NCI-H2029 (cell line): ENCODE data around the gene ZBTB7C.
A peak's percentile ranks its signal among the peaks of the same experiment; 100 is the strongest.

Experiments
- DNase-seq: peaks from one replicate; lab custom pipeline; 2025; lab: John Stamatoyannopoulos, UW

Gene ZBTB7C

DNA sequence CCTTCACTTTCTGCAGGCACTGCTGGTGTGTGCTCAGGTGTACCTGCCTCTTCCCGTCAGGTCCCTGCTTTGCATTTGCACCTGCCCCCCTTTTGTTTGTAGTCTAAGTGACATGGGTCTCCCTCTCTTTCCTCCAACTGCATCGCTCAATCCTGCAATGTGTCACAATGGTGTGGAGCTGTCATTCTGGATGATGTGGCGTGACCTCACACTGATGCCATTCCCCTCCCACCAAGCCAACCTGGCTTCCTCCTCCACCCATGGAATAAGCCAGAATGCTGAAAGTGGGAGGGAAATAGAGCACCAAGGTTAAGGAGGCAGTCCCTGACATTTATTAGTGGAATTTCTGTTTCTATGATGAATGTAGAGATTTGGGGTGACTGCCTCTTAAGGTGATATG lies 156.7 kb downstream of the ZBTB7C start:
- no peak for DNase-seq

DNA sequence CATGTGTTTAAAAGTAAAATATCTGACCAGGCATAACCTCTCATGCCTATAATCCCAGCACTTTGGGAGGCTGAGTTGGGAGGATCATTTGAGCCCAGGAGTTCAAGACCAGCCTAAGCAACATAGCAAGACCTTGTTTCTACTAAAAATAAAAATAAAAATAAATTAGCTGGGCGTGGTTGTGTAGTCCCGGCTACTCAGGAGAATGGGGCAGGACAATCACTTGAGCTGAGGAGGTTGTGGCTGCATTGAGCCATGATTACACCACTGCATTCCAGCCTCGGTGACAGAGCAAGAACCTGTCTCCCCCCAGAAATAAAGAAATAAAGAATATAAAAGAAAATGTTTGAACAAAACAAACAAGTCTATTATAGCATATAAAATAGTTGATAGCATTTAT lies 158.3 kb downstream of the ZBTB7C start:
- DNase-seq = no peak

DNA sequence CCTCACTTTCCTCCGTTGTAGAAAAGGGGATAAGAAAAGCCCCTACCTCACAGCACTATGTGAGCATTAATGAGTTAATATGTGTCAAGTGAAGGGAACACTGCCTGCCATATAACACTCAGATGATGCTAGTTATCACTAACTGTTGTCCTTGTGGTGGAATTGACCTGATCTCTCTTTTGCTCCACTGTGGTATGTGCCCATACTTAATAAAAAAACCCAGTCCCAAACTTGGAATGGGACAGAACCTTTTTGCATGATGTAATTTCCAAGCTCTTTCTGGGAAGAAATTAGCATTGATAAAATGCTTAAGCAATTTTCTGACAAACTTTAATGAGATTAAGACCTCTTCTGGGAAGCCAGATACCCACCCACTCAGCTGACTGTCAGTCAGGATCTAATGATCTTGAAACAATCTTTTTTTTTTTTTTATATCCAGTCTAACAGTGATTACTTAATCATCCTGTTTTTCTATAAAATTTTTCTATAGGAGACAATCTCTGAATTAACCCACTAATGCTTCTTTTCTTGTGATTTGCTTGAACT lies 158.7 kb downstream of the ZBTB7C start:
- DNase-seq = no peak

DNA sequence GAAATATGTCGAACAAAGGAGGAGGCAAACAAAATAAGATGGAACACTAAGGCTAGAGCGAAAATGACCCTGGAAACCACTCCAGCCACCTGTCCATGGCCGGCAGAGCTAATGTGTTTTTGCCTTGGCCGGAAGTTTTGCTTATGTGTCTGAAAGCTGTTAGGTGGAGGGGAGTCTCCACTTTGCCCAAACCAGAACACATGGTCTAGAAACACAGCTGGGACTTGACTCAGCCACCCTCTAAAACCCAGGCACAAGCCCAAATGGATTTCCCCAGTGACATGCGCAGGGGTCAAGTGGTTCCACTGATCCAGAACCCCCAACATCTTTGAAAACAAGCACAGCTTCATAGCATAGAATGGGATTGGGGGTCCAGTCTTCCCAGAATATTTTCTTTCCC lies 159.3 kb downstream of the ZBTB7C start:
- no peak for DNase-seq

DNA sequence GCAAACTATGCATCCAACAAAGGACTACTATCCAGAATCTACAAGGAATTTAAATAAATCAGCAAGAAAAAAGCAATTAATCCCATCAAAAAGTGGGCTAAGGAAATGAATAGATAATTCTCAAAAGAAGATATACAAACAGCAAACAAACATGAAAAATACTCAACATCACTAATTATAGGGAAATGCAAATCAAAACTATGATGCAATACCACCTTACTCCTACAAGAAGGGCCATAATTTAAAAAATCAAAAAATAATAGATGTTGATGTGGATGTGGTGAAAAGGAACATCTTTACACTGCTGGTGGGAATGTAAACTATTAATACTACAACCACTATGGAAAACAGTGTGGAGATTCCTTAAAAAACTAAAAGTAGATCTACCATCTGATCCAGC lies 164.7 kb downstream of the ZBTB7C start:
- DNase-seq = no peak

DNA sequence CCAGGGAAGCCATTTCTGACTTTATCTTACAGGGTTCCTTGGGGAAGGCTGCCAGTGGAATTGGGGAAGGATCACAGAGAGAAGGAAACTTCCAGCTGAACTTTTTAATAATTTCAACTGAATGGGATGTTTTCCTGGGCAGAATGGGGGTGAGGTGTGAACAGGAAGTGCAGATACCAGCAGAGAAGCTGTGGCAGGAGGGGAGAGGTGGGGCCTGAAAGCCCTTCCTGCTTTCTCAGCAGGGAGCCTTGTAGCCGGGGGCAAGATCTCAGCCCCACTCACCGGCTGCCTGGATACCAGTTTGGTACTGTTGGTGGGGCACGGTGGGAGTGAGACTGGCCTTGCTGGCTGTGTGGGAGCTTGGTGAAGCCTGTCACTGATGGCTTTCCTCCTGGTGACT lies 170.5 kb downstream of the ZBTB7C start:
- no peak for DNase-seq

DNA sequence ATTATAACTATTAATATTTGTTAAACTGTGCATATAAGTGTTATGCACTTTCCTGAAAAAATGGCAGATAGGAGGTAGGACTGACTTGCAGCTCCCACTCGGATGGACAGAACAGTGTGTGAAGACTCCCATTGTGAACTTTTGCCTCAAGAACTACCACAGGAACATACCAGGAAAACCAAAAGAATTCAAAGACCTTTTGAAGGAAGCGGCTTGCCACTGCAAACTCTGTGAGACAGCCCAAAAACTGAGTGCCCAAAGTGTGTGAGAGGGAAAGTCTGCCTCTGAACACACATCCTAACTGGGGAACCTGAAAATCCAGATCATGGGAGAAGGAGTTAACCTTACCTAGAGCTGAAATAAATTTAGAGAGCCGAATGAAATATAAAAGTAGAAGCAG lies 171.0 kb downstream of the ZBTB7C start:
- no peak for DNase-seq

DNA sequence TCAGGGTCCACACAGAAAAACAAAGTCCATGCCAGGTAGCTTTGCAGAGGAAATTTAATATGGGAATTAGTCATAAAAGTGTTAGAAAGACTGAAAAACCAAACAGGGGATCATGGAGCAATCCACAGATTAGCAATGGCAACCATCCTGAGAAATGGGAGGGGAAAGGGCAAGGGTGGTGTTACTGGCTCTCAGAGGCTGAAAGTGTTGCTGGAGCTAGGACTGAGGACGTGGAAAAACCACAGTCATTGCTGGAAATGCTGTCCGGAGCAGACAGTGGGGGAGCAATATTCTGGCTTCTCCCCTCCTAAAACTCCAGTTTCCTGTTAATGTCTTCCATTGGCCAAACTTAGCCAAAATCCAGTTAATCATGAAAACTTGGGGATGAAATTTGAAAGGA lies 172.4 kb downstream of the ZBTB7C start:
- no peak for DNase-seq

DNA sequence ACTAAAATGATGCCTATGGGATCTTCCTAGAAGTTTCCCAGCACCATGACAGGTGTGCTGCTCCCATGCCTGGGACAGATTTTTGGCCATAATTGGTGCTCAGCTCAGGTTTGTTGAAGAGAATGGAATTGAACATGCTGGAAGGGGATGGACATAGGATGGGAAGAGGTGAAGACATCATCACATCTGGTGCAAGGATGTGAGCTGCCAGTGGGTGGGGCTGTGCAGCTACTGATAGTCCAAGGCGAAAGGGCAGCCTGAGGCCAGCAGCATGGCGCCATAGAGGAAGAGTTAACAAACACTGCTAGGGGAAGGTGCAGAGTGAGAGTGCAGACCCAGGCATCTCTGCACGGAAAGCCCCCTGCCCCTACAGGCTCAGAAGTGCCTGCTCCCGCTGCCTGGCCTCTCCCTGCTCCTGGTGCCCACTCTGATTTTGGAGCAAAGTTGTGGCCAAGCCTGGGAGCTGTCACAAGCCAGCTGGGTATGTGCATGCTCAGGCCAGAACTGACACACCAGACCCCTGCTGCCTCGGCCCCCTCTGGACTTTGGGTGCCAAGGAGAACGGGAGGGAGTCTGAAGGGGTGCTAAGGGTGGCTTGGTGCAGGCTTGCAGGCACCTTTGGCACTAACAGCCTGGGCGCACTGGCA lies 178.6 kb downstream of the ZBTB7C start:
- peak; percentile 66 for DNase-seq

DNA sequence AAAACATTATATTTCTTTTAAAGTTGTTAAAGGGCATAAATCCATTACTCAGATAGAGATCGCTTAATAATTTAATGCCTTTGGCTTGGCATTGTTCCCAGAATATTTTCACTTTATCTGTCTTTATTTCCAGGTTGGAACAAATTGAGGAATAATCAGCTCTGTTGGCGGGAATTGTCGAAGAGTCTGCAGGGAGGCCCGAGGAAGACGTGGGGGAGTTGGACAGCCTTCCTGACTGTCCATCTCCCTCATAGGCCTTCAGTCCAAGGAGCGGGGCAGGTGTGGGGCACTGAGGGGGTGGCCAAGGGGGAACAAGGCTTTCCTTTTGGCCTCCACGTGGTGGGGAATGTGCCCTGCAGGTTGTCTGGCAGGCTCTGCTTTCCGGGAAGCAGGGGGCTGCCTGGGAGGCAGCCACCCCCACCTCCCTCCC lies 179.6 kb downstream of the ZBTB7C start:
- no peak for DNase-seq

DNA sequence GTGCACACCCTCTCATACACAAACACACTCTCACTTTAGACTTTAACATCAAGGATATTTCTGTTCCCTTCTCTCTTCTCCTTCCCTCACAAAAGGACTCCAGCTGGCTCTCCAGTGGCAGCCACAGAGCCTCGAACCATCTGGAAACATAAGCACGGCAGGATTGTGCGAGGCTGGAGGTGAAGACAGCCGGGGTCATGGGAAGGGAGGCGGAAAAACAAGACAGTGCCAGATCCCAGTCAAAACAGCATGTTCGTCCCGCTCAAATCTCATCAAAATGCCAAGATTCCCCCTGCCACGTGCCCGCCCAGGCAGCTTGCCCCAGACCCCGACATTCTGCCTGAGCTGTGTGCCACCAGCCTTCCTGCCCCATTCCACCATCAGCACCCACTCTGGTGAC lies 180.3 kb downstream of the ZBTB7C start:
- no peak for DNase-seq

DNA sequence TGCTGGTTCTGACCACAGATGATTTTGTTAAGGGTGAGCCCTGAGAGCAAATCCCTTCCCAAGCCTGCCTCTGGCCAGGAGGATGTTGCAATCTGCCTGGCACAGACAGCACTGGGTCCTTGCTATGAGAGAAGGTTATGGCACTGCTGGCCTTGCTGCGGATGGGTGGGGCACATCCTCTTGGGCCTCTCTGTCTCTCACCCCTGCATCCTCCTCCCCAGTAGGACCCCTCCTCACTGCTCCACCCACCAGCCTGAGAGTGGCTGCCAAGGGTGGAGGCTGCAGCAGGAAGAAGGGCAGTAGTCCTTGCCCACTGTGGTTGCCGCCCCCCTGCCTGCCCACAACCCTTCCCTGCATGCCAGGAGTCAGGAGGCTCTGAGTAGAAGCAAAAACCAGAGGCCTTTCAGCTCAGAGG lies 180.9 kb downstream of the ZBTB7C start:
- peak; percentile 25 for DNase-seq

DNA sequence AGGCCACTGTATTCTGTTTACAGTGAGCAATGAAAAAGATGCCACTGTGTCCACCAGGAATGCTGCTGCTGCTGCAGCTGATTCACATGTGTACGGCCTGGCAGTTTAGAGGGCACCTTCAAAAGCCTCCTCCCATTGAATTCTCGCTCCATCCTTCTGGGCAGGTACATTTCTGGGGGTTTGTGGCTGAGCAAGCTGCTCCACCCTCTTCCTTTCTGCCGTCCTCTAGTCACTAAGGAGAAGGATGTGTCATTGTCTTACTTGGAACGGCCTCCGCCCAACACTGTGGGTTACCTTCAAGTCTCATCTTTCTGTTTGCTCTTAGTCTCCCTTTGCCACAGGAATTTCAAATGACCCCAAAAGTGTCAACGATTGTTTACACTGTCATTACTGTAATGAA lies 182.0 kb downstream of the ZBTB7C start:
- DNase-seq = peak; percentile 56

DNA sequence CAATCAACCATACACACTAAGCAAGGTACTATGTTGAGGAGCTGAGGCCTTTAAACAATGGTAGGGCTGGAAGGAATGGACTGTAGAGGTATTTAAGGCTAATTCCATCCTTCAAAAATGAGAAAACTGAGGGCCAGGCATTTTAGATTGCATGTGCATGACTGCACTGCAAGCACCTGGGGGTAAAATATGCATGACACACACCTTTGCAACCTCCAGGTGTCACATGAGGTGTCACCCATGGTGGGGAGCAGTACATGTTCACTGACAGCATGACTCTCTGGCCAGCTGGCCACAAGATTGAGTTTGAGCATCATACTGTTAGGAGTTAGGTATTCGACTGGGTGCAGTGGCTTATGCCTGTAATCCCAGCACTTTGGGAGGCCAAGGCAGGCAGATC lies 182.8 kb downstream of the ZBTB7C start:
- no peak for DNase-seq

DNA sequence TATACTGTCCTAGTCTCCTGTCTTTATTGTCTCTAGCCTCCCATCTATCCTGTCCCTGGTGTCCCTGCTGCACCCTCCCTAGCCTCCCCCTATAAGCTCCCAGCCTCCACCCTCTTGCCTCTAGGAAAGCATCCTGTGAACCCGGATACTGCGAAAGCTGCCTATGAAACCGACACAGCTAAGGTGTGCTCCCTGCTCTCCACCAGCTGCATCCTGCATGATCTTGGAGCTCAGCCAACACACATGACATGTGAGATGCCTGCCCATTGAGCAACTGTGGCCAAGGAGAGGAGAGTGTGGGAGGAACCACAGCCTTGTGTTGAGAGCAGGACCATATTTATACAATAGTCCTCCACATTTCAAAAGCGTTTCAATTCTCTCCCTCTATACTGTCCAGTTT lies 187.1 kb downstream of the ZBTB7C start:
- DNase-seq = peak; percentile 96

DNA sequence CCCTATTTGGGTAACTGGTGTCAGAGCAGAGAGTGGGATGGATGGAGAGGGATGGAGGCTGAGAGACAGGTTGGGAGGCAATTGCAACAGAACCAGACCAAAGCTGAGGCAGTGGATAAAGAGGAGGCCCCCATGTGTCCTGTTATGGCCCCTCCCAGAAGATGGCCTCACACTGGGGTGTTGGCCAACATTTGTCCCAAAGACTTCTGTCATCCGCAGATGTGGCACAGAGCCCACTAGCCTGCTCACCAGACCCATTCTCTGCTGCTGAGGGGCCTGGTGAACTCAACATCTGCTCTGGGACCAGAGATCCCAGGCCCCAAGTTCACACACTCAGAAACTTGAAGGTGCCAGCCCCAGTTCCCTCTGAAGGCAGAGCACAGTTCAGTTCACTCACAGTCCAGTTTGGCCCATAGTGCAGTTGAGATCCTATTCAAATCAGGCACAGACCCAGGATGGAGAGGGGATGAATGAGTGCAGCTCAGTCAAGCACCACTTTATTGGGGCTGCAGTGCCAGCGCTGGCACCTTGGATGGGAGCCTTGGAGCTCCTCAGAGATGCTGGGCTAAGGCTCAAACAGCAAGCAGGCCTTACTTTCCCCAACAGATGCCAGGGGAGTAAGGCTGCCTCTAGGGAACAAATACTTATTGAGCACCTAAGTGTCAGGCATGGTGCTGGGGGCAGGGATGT lies 189.2 kb downstream of the ZBTB7C start:
- no peak for DNase-seq

DNA sequence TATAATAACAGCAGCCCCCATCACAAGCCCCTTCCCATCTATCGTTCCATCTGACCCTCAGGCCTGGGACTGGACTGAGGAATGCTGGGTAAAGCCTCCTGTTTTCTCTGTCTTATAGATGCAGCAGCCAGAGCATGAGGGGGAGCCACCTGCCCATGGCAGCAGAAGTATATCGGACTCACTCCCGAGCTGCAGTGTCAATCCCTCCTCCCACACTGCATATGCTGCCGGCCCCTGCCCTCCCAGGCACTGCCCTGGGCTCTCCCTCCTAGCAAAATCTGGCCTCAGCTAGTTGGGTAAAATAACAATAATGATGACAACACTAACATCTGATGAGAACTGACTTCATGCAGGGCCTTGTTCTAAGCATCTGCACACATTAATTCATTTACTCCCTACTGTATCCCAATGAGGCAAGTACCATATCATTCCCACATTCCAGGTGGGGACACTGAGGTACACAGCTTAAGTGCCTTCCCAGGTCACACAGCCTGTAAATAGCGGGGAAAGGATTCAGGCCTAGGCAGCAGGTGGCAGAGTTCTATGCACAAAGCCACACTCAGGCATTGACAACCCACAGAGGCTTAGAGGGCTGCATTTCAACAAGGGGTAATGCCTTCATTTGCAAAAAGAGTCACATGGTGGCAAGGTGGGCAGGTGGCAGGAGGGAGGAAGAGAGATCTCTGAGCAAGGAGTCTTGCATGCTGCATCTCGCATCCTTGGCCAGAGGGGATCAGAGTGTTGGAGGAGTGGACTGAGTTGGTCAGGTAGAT lies 190.0 kb downstream of the ZBTB7C start:
- no peak for DNase-seq

DNA sequence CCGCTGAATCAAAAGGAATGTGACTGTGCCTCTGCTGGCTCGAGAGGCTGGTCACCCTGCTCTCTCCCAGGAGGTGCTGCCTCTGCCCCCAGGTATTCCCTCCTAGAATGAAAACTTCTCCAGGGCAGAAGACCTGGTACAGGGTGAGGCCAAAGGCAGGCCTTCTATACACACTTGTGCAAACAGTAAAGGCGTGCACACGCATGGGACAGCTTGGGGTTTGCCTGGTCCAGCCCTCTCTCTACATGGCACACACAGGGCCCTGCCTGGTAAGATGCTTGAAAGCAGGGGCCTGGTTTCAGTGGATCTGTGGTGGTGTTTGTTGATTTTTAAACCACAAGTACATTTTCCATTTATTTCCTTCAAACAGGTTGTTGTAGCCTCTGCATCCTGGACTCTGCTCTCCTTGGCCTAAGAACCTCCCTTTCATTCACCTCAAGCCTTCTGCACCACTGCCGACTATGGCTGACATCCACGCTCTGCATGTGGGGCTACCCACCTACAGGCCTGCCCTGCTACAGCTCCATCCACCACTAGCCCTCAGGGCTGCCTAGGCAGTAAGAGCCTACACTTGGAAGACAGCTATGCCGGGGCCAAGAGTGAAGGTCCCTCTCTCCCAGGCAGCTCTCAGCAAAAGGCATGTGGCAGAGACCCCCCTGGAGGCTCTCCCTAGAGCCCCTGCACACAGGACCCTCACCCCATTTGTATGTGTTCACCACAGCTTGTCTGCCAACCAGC lies 190.7 kb downstream of the ZBTB7C start:
- no peak for DNase-seq

DNA sequence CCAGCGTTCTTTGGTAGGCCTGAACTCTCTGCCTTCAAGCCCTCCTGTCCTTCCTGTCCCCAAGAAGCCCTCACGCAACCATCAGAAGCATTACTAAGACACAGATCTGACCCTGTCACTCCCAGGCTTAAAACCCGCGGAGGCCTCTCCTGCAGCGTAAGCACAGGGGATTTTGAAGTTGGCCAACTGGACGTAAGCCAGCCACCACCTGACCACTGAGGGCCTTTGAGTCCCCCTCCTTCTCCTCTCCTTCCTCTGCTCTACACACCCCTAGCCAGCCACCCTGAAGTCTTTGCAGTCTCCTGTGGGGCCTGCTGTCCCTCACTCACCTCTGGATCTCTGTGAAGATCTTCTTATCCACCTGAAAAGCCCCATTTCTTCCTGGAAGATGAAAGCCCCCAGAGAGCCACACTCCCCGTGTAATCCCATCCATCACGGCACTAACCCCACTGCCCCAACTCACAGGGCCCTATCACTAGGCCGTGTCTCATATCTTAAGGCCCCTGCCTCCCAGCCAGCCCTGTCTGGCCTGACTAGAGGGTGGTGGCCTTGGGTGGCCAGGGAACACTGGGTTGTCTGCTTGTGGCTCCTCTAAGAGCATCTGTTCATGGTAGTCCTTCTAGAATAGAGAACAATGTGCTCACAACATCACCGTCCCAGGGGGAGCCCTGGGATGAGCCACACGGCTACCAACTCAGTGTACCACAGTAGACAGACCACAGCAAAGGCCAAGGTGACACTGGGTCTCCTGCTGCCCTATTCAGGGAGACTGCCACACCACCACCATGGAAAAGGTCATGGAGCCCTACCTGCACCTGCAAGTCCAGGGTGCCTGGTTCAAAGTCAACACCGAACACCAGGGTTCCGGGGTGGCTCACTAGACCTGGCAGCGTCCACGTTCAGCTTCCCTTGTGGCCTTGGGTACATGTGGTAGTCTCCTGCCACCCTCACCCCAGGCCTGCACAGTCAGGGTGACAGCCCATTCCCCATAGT lies 191.6 kb downstream of the ZBTB7C start:
- no peak for DNase-seq

DNA sequence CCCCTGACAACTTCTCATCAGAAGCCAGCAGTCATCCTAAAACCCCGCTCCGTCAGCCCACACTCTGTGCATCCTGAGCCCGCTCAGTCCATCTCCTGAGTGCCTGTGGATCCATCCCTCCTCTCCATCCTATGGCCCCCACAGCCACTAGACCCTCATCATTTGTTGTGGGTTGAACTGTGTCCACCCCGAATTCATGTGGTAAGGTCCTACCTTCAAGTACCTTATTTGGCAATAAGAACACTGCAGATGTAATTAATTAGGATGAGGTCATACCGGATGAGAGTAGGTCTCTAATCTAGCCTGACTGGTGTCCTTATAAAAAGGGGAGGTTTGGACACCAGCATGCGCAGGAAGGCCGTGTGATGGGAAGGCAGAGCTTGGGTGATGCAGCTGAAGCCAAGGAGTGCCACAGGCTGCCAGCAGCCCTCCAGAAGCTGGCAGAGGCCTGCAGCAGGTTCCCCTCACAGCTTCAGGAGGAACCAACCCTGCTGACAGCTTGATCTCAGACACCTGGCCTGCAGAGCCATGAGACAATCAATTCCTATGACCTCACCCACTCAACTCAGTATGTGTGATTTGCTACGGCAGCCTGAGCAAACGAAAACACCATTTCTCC lies 192.4 kb downstream of the ZBTB7C start:
- DNase-seq = peak; percentile 96
